ENCODE data around the gene BCAS3.
A peak's percentile ranks its signal among the peaks of the same experiment; 100 is the strongest.

BCAS3 gene

GRCh38 chr17:61318684-61319098 lies 641.0 kb downstream of the BCAS3 start:
- DNase-seq (ENCODE audit: low read depth) = no peak

- DNase-seq (ENCODE audit: low read depth) = no peak
Measured at GRCh38 chr17:61321344-61321743, 643.7 kb downstream of the BCAS3 start.

- DNase-seq (ENCODE audit: low read depth) = no peak
Measured at GRCh38 chr17:61322325-61323002, 644.8 kb downstream of the BCAS3 start.

GRCh38 chr17:61323003-61323908 lies 645.6 kb downstream of the BCAS3 start:
- DNase-seq (ENCODE audit: low read depth) = no peak

- DNase-seq (ENCODE audit: low read depth) = no peak
Measured at GRCh38 chr17:61323909-61324868, 646.5 kb downstream of the BCAS3 start.

- no peak for DNase-seq (ENCODE audit: low read depth)
Measured at GRCh38 chr17:61324950-61325349, 647.3 kb downstream of the BCAS3 start.

- DNase-seq (ENCODE audit: low read depth) = peak; percentile 28
Measured at GRCh38 chr17:61325382-61326073, 647.9 kb downstream of the BCAS3 start.

- no peak for DNase-seq (ENCODE audit: low read depth)
Measured at GRCh38 chr17:61326330-61326729, 648.7 kb downstream of the BCAS3 start.

GRCh38 chr17:61328351-61328750 lies 650.7 kb downstream of the BCAS3 start:
- DNase-seq (ENCODE audit: low read depth) = no peak

GRCh38 chr17:61330174-61331150 lies 652.8 kb downstream of the BCAS3 start:
- no peak for DNase-seq (ENCODE audit: low read depth)

- DNase-seq (ENCODE audit: low read depth) = no peak
Measured at GRCh38 chr17:61331178-61331577, 653.5 kb downstream of the BCAS3 start.

- no peak for DNase-seq (ENCODE audit: low read depth)
Measured at GRCh38 chr17:61331886-61332285, 654.2 kb downstream of the BCAS3 start.

GRCh38 chr17:61333136-61333535 lies 655.5 kb downstream of the BCAS3 start:
- no peak for DNase-seq (ENCODE audit: low read depth)

- no peak for DNase-seq (ENCODE audit: low read depth)
Measured at GRCh38 chr17:61334673-61335072, 657.0 kb downstream of the BCAS3 start.

- no peak for DNase-seq (ENCODE audit: low read depth)
Measured at GRCh38 chr17:61335105-61335844, 657.6 kb downstream of the BCAS3 start.

- no peak for DNase-seq (ENCODE audit: low read depth)
Measured at GRCh38 chr17:61335845-61336655, 658.4 kb downstream of the BCAS3 start.

GRCh38 chr17:61337290-61337689 lies 659.6 kb downstream of the BCAS3 start:
- no peak for DNase-seq (ENCODE audit: low read depth)

GRCh38 chr17:61338000-61338798 lies 660.5 kb downstream of the BCAS3 start:
- peak; percentile 68 for DNase-seq (ENCODE audit: low read depth)
